ENCODE measurements around the gene DUSP7.

The DUSP7 gene

GRCh38 chr3:52092891-52093290 is 36.5 kb upstream of the DUSP7 start:
- H3K27ac ChIP-seq = no peak overlapping the region
- no peak overlapping the region for H2AFZ ChIP-seq (ENCODE audit: low read depth)

GRCh38 chr3:52092271-52092660 is 35.9 kb upstream of the DUSP7 start:
- Histone ChIP-seq H3K4me2 (no peak overlapping the region), H4K20me1 (ENCODE audit: insufficient read depth) (no peaks in the 10 kb centered on the region), H3K4me3 (IDR thresholded peaks at IDR 0.05; ENCODE audit: insufficient read depth, low read depth, low read length) (no peak overlapping the region), H2AFZ (ENCODE audit: low read depth) (no peak overlapping the region), H3K27ac (no peak overlapping the region), H3K27me3 (ENCODE audit: insufficient read depth, low read depth) (no peaks in the 10 kb centered on the region), H3K79me2 (ENCODE audit: insufficient read depth, low read depth) (no peaks in the 10 kb centered on the region), H3K4me1 (ENCODE audit: low read depth, poor library complexity, severe bottlenecking) (no peaks in the 10 kb centered on the region), H3K9ac (no peak overlapping the region), H3K36me3 (ENCODE audit: insufficient read depth) (no peaks in the 10 kb centered on the region)
- TF ChIP-seq CTCF (conservative IDR thresholded peaks at IDR 0.05; ENCODE audit: low read depth, low read length) = no peak

More at GRCh38 chr3:52092891-52093290, 36.5 kb upstream of the DUSP7 start:
- no peaks in the 10 kb centered on the region for H3K36me3 ChIP-seq (ENCODE audit: insufficient read depth)
- no peak for TF ChIP-seq CTCF (conservative IDR thresholded peaks at IDR 0.05; ENCODE audit: low read depth, low read length)
- H3K4me2 ChIP-seq = no peak overlapping the region
- no peak overlapping the region for H3K4me3 ChIP-seq (IDR thresholded peaks at IDR 0.05; ENCODE audit: insufficient read depth, low read depth, low read length)
- H3K27me3 ChIP-seq (ENCODE audit: insufficient read depth, low read depth) = no peaks in the 10 kb centered on the region
- no peak overlapping the region for H3K9ac ChIP-seq
- no peaks in the 10 kb centered on the region for H4K20me1 ChIP-seq (ENCODE audit: insufficient read depth)
- no peaks in the 10 kb centered on the region for H3K79me2 ChIP-seq (ENCODE audit: insufficient read depth, low read depth)
- H3K4me1 ChIP-seq (ENCODE audit: low read depth, poor library complexity, severe bottlenecking) = no peaks in the 10 kb centered on the region

- no peaks in the 10 kb centered on the region for H3K79me2 ChIP-seq (ENCODE audit: insufficient read depth, low read depth)
- H3K36me3 ChIP-seq (ENCODE audit: insufficient read depth) = no peaks in the 10 kb centered on the region
- no peak overlapping the region for H3K9ac ChIP-seq
- H3K27me3 ChIP-seq (ENCODE audit: insufficient read depth, low read depth) = no peaks in the 10 kb centered on the region
- no peaks in the 10 kb centered on the region for H4K20me1 ChIP-seq (ENCODE audit: insufficient read depth)
- H3K4me3 ChIP-seq (IDR thresholded peaks at IDR 0.05; ENCODE audit: insufficient read depth, low read depth, low read length) = no peak overlapping the region
- H3K4me2 ChIP-seq = no peak overlapping the region
- H3K4me1 ChIP-seq (ENCODE audit: low read depth, poor library complexity, severe bottlenecking) = no peaks in the 10 kb centered on the region
- no peak overlapping the region for H2AFZ ChIP-seq (ENCODE audit: low read depth)
- no peak for TF ChIP-seq CTCF (conservative IDR thresholded peaks at IDR 0.05; ENCODE audit: low read depth, low read length)
- no peak overlapping the region for H3K27ac ChIP-seq
These were observed 35.4 kb upstream of the DUSP7 start for GRCh38 chr3:52091586-52092270.

GRCh38 chr3:52090933-52091468 is 34.6 kb upstream of the DUSP7 start:
- Histone ChIP-seq H2AFZ (ENCODE audit: low read depth) (no peak overlapping the region), H3K4me2 (no peak overlapping the region), H3K27ac (no peak overlapping the region), H3K27me3 (ENCODE audit: insufficient read depth, low read depth) (no peaks in the 10 kb centered on the region), H3K4me3 (IDR thresholded peaks at IDR 0.05; ENCODE audit: insufficient read depth, low read depth, low read length) (no peak overlapping the region), H3K79me2 (ENCODE audit: insufficient read depth, low read depth) (no peaks in the 10 kb centered on the region), H3K4me1 (ENCODE audit: low read depth, poor library complexity, severe bottlenecking) (no peaks in the 10 kb centered on the region), H4K20me1 (ENCODE audit: insufficient read depth) (no peaks in the 10 kb centered on the region), H3K36me3 (ENCODE audit: insufficient read depth) (no peaks in the 10 kb centered on the region), H3K9ac (no peak overlapping the region)
- no peak for TF ChIP-seq CTCF (conservative IDR thresholded peaks at IDR 0.05; ENCODE audit: low read depth, low read length)
